Choroid plexus epithelial cell (primary cell): Measurements from ENCODE around the gene ZNF524.

Source experiments
- DNase-seq: peaks from one replicate; pipeline ENCODE4 v3.0.0-alpha.2; 2010; ENCODE audit warnings: low read depth
- H3K4me3 ChIP-seq: 2 replicates; pipeline ENCODE4 v1.5.1; 2011; ENCODE audit warnings: low read depth, mild to moderate bottlenecking, control low read depth, low read length, moderate library complexity
- TF ChIP-seq, protein P1 (sequence below): conservative IDR thresholded peaks from 2 replicates; pipeline ENCODE4 v1.5.1; 2011; ENCODE audit warnings: low read depth, mild to moderate bottlenecking, control low read depth, inconsistent platforms, low read length, moderate library complexity

Gene ZNF524

DNA sequence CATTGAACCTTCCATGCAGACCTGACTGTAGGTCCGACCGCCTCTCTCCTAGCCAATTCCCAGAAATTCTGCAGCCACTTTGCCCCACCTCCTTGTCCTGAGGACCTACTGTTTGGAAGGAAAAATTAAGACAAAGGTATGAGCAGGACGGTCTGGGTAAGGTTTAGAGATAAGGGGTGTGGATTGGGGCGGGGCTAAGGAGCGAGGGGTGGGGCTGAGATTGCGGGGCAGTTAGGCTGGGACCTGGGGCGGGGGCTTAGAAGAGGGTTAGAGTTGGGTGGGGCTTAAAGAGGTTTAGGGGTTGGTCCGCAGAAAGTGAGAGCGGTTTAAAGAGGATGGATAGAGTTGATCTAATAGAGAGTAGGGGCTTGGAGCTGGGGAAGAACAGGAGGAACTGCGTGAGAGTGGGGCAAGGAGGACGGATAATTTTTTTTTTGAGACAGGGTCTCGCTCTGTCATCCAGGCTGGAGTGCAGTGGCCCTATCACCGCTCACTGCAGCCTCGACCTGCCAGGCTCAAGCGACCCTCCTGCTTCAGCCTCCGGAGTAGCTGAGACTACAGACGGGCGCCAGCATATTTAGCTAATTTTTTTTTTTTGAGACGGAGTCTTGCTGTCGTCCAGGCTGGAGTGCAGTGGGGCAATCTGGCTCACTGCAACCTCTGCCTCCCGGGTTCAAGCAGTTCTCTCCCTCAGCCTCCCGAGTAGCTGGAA lies 3.6 kb downstream of the ZNF524 start:
- TF ChIP-seq, protein P1, sequence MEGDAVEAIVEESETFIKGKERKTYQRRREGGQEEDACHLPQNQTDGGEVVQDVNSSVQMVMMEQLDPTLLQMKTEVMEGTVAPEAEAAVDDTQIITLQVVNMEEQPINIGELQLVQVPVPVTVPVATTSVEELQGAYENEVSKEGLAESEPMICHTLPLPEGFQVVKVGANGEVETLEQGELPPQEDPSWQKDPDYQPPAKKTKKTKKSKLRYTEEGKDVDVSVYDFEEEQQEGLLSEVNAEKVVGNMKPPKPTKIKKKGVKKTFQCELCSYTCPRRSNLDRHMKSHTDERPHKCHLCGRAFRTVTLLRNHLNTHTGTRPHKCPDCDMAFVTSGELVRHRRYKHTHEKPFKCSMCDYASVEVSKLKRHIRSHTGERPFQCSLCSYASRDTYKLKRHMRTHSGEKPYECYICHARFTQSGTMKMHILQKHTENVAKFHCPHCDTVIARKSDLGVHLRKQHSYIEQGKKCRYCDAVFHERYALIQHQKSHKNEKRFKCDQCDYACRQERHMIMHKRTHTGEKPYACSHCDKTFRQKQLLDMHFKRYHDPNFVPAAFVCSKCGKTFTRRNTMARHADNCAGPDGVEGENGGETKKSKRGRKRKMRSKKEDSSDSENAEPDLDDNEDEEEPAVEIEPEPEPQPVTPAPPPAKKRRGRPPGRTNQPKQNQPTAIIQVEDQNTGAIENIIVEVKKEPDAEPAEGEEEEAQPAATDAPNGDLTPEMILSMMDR: no peak
- no peak for DNase-seq
- no peak overlapping the region for H3K4me3 ChIP-seq

DNA sequence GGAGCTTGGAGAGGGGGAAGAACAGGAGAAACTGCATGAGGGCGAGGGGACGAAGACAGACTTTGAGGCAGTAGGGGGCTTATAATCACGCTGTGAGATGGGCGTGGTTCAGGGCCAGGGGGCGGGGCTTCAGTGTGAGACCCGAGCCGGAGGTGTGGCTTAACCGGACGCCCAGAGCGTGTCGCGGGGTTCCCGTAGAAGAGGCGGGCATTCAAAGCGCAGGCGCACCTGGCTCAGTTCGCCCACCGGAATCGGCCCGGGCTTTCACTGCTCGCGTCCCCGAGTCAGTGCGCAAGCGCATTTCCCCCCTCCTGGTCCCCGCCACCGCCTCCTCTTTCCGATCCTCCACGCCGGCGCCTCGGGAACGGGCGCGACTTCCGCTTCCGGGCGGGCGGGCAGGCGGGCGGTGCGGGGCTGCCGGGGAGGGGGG lies 5.1 kb downstream of the ZNF524 start:
- peak overlapping the region; percentile 84 for H3K4me3 ChIP-seq
- DNase-seq: peak; percentile 98
- TF ChIP-seq, protein P1: no peak

DNA sequence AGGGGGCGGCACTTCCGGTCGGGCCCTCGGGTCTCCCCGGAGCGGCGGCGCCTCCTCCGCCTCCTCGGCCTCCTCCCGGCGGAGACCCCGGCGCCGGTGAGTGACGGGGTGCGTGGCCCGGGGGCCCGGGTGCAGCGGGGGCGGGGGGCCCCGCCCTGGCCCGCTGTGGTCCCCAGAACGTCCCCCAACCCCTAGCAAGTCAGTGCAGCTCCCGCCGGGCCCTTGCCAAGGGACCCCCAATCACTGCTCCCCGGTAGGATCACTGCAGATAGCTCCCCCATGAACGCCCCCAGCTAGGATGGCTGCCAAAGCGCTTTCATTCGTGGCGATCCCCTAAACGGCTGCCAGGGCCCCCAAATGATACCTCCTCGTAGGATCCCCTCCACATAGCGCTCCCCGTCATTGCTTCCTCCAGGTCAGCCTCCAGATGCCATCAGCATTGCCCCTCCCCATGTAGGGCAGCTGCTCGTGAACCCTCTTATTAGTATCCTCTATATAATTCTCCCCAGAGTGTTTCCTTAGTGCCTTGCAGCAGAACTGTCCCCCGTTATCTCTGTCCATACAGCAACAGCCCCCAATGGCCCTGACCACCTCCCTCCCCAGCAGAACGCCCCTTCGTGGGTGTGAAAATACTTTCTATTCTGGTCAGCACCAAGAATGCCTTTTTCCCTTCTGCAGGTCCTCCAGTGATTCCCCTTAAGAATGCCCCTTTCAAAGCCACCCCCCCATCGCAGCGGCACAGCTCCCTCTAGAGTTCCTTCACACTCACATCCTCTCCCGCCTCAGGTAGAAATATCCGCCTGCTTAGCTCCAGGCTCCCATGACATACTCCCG lies 5.8 kb downstream of the ZNF524 start, which contains the start of gene ZNF865:
TSS of gene ZNF865 (plus strand) at position 11 of the 834 bp plus-strand sequence. CDS start 7,972 bp downstream, outside the sequence.
- DNase-seq: peak; percentile 95
- H3K4me3 ChIP-seq: peak within 1 kb of the TSS; percentile 84
- TF ChIP-seq, protein P1: peak; percentile 92

DNA sequence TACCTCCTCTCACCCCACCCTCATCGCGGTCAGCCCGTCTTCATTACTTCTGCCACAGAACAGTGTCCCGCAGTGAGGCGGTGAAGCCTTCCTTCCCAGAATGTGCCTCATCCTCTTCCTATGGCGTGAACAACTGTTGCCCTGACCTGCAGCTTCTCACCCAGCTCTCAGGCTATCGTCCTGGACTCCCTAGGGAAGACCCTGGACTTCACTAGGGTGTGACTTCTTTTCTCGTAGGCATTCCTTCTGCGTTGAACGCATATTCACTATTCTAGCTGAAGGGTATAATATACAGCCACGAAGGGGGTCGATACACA lies 6.3 kb downstream of the ZNF524 start:
- H3K4me3 ChIP-seq: peak overlapping the region; percentile 84
- TF ChIP-seq, protein P1: no peak
- DNase-seq: no peak

DNA sequence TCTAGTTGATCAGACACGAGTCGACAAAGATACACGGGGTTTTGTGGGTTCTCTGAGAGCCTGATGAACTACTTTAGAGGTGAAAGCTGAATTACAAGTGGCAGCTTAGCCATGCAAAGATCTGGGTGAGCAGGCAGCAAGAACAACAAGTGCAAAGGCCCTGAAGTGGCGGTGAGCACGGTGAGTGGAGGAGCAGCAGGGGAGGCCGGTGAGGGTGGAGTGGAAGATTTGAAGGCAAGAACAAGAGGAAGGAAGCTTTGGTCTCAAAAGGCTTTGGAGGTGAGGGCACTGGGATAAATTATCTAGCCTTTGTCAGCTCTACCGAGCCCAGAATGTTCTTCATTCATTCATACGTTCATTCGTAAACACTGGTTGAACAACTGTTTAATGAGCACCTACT lies 6.7 kb downstream of the ZNF524 start:
- H3K4me3 ChIP-seq: peak overlapping the region; percentile 84
- DNase-seq: no peak
- TF ChIP-seq, protein P1: no peak

DNA sequence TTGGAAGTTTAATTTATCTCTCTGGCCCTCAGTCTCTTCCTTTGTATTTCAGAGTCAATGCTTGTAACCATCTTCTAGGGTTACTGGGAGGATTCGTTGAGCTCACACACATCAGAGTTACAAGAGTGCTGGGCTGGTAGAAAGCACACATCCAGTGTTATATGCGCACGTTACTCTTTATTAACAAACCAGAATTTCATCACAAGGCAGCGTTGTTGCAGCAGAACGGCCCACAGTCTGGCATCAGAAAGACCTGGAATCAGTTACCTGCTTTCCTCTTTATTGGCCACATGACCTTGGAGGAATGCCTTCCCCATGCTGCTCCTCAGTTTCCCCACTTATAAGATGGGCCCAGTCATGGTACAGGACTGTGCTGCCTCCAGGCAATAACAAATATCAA lies 9.2 kb downstream of the ZNF524 start:
- H3K4me3 ChIP-seq: no peak overlapping the region
- TF ChIP-seq, protein P1: no peak
- DNase-seq: no peak
